ENCODE data around the gene SALL4.
"Not testable (repeated sequence)": the region's sequence is repeated elsewhere in the genome, so short reads cannot be mapped to it uniquely, and the experiment has no call there.

The SALL4 gene

DNA sequence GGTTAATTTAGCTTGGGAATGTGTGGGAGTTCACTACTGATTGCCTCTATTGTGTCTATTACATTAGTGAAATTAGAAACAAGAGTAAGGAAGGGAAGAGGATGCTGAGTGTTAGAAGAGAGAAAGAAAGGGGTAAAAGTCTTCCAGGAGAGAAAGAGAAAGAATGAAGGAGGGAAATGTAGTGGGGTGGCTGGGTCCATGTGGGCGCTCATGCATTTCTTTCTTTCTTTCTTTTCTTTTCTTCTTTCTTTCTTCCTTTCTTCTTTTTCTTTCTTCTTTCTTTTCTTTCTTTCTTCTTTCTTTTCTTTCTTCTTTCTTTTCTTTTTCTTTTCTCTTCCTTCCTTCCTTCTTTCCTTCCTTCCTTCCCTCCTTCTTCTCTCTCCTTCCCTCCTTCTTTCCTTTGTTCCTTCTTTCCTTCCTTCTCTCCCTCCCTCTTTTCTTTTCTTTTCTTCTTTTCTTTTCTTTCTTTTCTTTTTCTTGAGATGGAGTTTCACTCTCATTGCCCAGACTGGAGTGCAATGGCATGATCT, 16.2 kb upstream of the SALL4 start:
- no peaks in the 10 kb centered on the region for H3K27me3 ChIP-seq (ENCODE audit: control insufficient read depth in 1 of 2, insufficient read depth in 2 of 2, low read length in 2 of 2)
- H3K4me1 ChIP-seq (ENCODE audit: control insufficient read depth, insufficient read depth, low read length): no peaks in the 10 kb centered on the region
- no peak overlapping the region for H3K9ac ChIP-seq (ENCODE audit: low read length in 2 of 2)
- H3K9me3 ChIP-seq (ENCODE audit: control insufficient read depth in 2 of 2, low read length in 2 of 2): no peaks in the 10 kb centered on the region
- H3K27ac ChIP-seq (ENCODE audit: low read length): no peak overlapping the region
- no peak overlapping the region for H3K4me3 ChIP-seq (ENCODE audit: low read length in 2 of 2)
- no peaks in the 10 kb centered on the region for H3K36me3 ChIP-seq (ENCODE audit: control insufficient read depth in 2 of 2, insufficient read depth in 2 of 2, low read length in 2 of 2)

- H3K4me3 ChIP-seq (ENCODE audit: low read length in 2 of 2); H3K36me3 ChIP-seq (ENCODE audit: control insufficient read depth in 2 of 2, insufficient read depth in 2 of 2, low read length in 2 of 2); H3K9ac ChIP-seq (ENCODE audit: low read length in 2 of 2); H3K27ac ChIP-seq (ENCODE audit: low read length); H3K4me1 ChIP-seq (ENCODE audit: control insufficient read depth, insufficient read depth, low read length); H3K27me3 ChIP-seq (ENCODE audit: control insufficient read depth in 1 of 2, insufficient read depth in 2 of 2, low read length in 2 of 2); H3K9me3 ChIP-seq (ENCODE audit: control insufficient read depth in 2 of 2, low read length in 2 of 2): not testable (repeated sequence)
These were observed 14.5 kb upstream of the SALL4 start for GRCh38 chr20:51816856-51817255.

- no peaks in the 10 kb centered on the region for H3K36me3 ChIP-seq (ENCODE audit: control insufficient read depth in 2 of 2, insufficient read depth in 2 of 2, low read length in 2 of 2)
- H3K9ac ChIP-seq (ENCODE audit: low read length in 2 of 2): no peak overlapping the region
- no peaks in the 10 kb centered on the region for H3K27me3 ChIP-seq (ENCODE audit: control insufficient read depth in 1 of 2, insufficient read depth in 2 of 2, low read length in 2 of 2)
- no peaks in the 10 kb centered on the region for H3K4me1 ChIP-seq (ENCODE audit: control insufficient read depth, insufficient read depth, low read length)
- no peak overlapping the region for H3K27ac ChIP-seq (ENCODE audit: low read length)
- H3K9me3 ChIP-seq (ENCODE audit: control insufficient read depth in 2 of 2, low read length in 2 of 2): no peaks in the 10 kb centered on the region
- no peak overlapping the region for H3K4me3 ChIP-seq (ENCODE audit: low read length in 2 of 2)
These were observed 13.2 kb upstream of the SALL4 start for GRCh38 chr20:51815383-51816076.

DNA sequence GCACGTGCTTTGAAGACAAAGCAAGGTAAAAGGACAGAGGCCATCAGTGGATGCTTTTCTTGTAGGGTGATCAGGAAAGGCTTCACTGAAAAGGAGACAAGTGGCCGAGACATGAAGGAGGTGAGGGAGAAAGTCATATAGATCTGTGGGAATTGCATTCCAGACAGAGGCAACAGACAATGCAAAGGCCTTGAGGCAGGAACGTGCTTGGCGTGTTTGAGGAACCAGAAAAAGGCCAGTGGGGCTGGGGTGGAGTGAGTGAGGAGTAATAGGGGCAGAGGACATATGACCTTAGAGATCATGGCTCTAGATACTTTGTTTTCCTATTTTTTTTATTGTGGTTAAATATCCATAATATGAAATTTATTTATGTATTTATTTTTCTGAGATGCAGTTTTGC, 10.5 kb upstream of the SALL4 start:
- Histone ChIP-seq H3K9me3 (ENCODE audit: control insufficient read depth in 2 of 2, low read length in 2 of 2) (no peaks in the 10 kb centered on the region), H3K27ac (ENCODE audit: low read length) (no peak overlapping the region), H3K36me3 (ENCODE audit: control insufficient read depth in 2 of 2, insufficient read depth in 2 of 2, low read length in 2 of 2) (no peaks in the 10 kb centered on the region), H3K4me1 (ENCODE audit: control insufficient read depth, insufficient read depth, low read length) (no peaks in the 10 kb centered on the region), H3K9ac (ENCODE audit: low read length in 2 of 2) (no peak overlapping the region), H3K27me3 (ENCODE audit: control insufficient read depth in 1 of 2, insufficient read depth in 2 of 2, low read length in 2 of 2) (no peaks in the 10 kb centered on the region), H3K4me3 (ENCODE audit: low read length in 2 of 2) (no peak overlapping the region)

DNA sequence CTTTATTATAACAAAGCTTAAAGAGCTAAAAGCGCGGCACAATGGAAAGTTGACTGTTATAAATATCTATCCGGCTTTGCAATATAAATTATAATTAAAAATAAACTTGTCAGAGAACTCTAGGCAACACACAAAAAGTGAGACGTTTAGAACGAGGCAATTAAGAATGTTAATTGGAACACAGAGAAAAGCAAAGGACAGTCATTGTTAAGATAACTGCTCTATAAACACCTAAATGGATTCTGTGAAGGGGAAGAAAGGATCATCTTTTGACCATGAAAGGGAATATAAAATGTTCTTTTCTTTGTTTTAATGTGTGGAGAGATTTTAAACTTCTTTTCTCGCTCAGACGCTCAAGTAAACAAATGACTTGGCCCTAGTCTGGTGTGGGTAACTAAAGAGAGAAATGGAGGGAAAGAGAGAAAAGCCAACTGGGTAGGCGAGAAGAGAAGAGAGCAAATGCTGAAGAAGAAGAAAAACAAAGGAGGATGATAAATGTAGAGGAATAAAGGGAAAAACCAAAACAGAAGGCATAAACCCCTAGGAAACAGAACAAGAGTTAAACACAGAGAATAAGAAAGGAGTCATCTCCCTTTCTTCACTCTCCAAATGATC, 9.3 kb upstream of the SALL4 start:
- H3K9ac ChIP-seq (ENCODE audit: low read length in 2 of 2): no peak overlapping the region
- H3K27me3 ChIP-seq (ENCODE audit: control insufficient read depth in 1 of 2, insufficient read depth in 2 of 2, low read length in 2 of 2): no peaks in the 10 kb centered on the region
- no peaks in the 10 kb centered on the region for H3K36me3 ChIP-seq (ENCODE audit: control insufficient read depth in 2 of 2, insufficient read depth in 2 of 2, low read length in 2 of 2)
- no peak overlapping the region for H3K27ac ChIP-seq (ENCODE audit: low read length)
- H3K9me3 ChIP-seq (ENCODE audit: control insufficient read depth in 2 of 2, low read length in 2 of 2): no peaks in the 10 kb centered on the region
- no peaks in the 10 kb centered on the region for H3K4me1 ChIP-seq (ENCODE audit: control insufficient read depth, insufficient read depth, low read length)
- no peak overlapping the region for H3K4me3 ChIP-seq (ENCODE audit: low read length in 2 of 2)

DNA sequence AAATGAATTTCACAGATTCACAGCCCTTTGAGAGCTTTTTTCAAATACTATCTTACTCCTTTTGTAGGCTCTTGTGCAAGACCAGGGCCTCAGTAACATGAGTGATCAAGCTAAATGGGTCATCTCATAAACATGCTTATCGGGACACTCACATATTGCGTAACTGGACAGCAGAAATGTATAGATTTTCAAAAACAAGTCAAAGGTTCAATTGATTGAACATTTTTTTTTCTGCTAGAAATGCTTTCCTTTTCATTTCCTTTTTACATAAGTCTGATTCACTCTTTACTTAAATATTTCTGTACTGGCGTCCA, 8.7 kb upstream of the SALL4 start:
- no peak overlapping the region for H3K4me3 ChIP-seq (ENCODE audit: low read length in 2 of 2)
- H3K9ac ChIP-seq (ENCODE audit: low read length in 2 of 2): no peak overlapping the region
- H3K36me3 ChIP-seq (ENCODE audit: control insufficient read depth in 2 of 2, insufficient read depth in 2 of 2, low read length in 2 of 2): no peaks in the 10 kb centered on the region
- H3K9me3 ChIP-seq (ENCODE audit: control insufficient read depth in 2 of 2, low read length in 2 of 2): no peaks in the 10 kb centered on the region
- H3K27ac ChIP-seq (ENCODE audit: low read length): no peak overlapping the region
- H3K4me1 ChIP-seq (ENCODE audit: control insufficient read depth, insufficient read depth, low read length): no peaks in the 10 kb centered on the region
- no peaks in the 10 kb centered on the region for H3K27me3 ChIP-seq (ENCODE audit: control insufficient read depth in 1 of 2, insufficient read depth in 2 of 2, low read length in 2 of 2)

- H3K4me3 ChIP-seq (ENCODE audit: low read length in 2 of 2): no peak overlapping the region
- H3K27me3 ChIP-seq (ENCODE audit: control insufficient read depth in 1 of 2, insufficient read depth in 2 of 2, low read length in 2 of 2): no peaks in the 10 kb centered on the region
- H3K4me1 ChIP-seq (ENCODE audit: control insufficient read depth, insufficient read depth, low read length): no peaks in the 10 kb centered on the region
- H3K36me3 ChIP-seq (ENCODE audit: control insufficient read depth in 2 of 2, insufficient read depth in 2 of 2, low read length in 2 of 2): no peaks in the 10 kb centered on the region
- H3K9me3 ChIP-seq (ENCODE audit: control insufficient read depth in 2 of 2, low read length in 2 of 2): no peaks in the 10 kb centered on the region
- no peak overlapping the region for H3K9ac ChIP-seq (ENCODE audit: low read length in 2 of 2)
- H3K27ac ChIP-seq (ENCODE audit: low read length): no peak overlapping the region
These were observed 8.1 kb upstream of the SALL4 start for GRCh38 chr20:51810155-51811041.

- Histone ChIP-seq H3K4me1 (ENCODE audit: control insufficient read depth, insufficient read depth, low read length) (no peaks in the 10 kb centered on the region), H3K9ac (ENCODE audit: low read length in 2 of 2) (no peak overlapping the region), H3K4me3 (ENCODE audit: low read length in 2 of 2) (no peak overlapping the region), H3K27ac (ENCODE audit: low read length) (no peak overlapping the region), H3K27me3 (ENCODE audit: control insufficient read depth in 1 of 2, insufficient read depth in 2 of 2, low read length in 2 of 2) (no peaks in the 10 kb centered on the region), H3K36me3 (ENCODE audit: control insufficient read depth in 2 of 2, insufficient read depth in 2 of 2, low read length in 2 of 2) (no peaks in the 10 kb centered on the region), H3K9me3 (ENCODE audit: control insufficient read depth in 2 of 2, low read length in 2 of 2) (no peaks in the 10 kb centered on the region)
These were observed 5.5 kb upstream of the SALL4 start for GRCh38 chr20:51807720-51808250.

GRCh38 chr20:51804754-51805153, 2.4 kb upstream of the SALL4 start:
- Histone ChIP-seq H3K27ac (ENCODE audit: low read length) (no peak overlapping the region), H3K9me3 (ENCODE audit: control insufficient read depth in 2 of 2, low read length in 2 of 2) (no peaks in the 10 kb centered on the region), H3K4me1 (ENCODE audit: control insufficient read depth, insufficient read depth, low read length) (peaks cover 16% of the 10 kb centered on the region), H3K9ac (ENCODE audit: low read length in 2 of 2) (no peak overlapping the region), H3K27me3 (ENCODE audit: control insufficient read depth in 1 of 2, insufficient read depth in 2 of 2, low read length in 2 of 2) (peaks cover 16 to 26% of the 10 kb centered on the region in 2 donors), H3K36me3 (ENCODE audit: control insufficient read depth in 2 of 2, insufficient read depth in 2 of 2, low read length in 2 of 2) (no peaks in the 10 kb centered on the region), H3K4me3 (ENCODE audit: low read length in 2 of 2) (no peak overlapping the region)

DNA sequence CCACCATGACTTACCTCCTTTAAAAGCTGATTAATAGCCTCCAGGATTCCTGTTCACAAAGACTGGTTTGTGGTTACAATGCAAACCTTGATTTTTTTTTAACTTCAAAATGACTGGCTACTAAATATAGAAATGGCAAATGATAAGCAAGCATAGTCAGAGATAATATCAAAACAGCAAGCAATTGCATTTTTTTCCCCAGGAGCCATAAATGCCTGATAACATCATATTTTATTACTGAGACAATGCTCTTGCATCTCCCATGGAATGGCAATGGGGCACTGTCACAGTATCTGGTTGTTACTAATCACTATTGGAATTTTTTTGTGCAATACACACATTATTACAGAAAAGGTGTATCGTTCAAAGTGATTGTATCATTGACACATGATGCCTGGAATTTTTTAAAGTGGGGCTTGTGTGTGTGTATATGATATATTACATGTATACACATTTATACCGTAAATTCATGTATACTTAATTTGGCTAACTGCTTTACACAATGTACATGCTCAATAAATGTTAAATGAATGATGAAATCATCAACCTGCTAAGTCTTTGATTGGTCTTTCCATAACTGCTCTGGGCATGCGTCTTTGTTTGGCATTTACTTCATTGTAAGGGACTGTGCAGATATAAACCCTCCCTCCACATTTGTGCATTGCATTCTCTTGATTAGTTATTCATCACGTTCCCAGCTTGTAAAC, 980 bp upstream of the SALL4 start:
- Histone ChIP-seq H3K27ac (ENCODE audit: low read length) (no peak overlapping the region), H3K9me3 (ENCODE audit: control insufficient read depth in 2 of 2, low read length in 2 of 2) (no peaks in the 10 kb centered on the region), H3K9ac (ENCODE audit: low read length in 2 of 2) (no peak overlapping the region), H3K36me3 (ENCODE audit: control insufficient read depth in 2 of 2, insufficient read depth in 2 of 2, low read length in 2 of 2) (no peaks in the 10 kb centered on the region), H3K4me1 (ENCODE audit: control insufficient read depth, insufficient read depth, low read length) (peaks cover 16% of the 10 kb centered on the region), H3K4me3 (ENCODE audit: low read length in 2 of 2) (no peak overlapping the region), H3K27me3 (ENCODE audit: control insufficient read depth in 1 of 2, insufficient read depth in 2 of 2, low read length in 2 of 2) (peaks cover 25 to 41% of the 10 kb centered on the region in 2 donors)

Data from stomach smooth muscle (tissue), 2 donors.